Measurements from ENCODE around the gene FNBP1L. TPM values are rescaled to one million over a fixed set of nuclear protein-coding genes. Genes with fewer than 3 reads are reported as not detected.

Gene FNBP1L
- total RNA-seq, 2 experiments from 2014 or later, result 0.13 TPM

GRCh38 chr1:93576746-93577145, 128.8 kb downstream of the FNBP1L start:
- intact Hi-C loops (cut with micrococcal nuclease; ENCODE audit: unreplicated experiment), result no loop called here
- TF ChIP-seq CTCF (conservative IDR thresholded peaks at IDR 0.05; ENCODE audit: low read length) (no peak), EZH2phosphoT487 (IDR thresholded peaks at IDR 0.05; ENCODE audit: borderline replicate concordance, low read depth, low read length) (no peak)
- no peak overlapping the region for H3K27ac ChIP-seq (ENCODE audit: low read depth, low read length, poor library complexity, severe bottlenecking)
- no peaks in the 10 kb centered on the region for H3K4me1 ChIP-seq (ENCODE audit: insufficient read depth, low read length, poor library complexity, severe bottlenecking)
- no peak overlapping the region for H3K4me2 ChIP-seq (ENCODE audit: low read length)
- H3K4me3 ChIP-seq (ENCODE audit: low read depth, low read length, poor library complexity, severe bottlenecking), result no peak overlapping the region
- BruUV-seq (replicated peaks), result no TSS peak
- no peaks in the 10 kb centered on the region for H3K9me3 ChIP-seq (ENCODE audit: low read length)
- no peak for DNase-seq (ENCODE audit: low spot score)
- no peaks in the 10 kb centered on the region for H3K79me2 ChIP-seq (ENCODE audit: insufficient read depth, low read depth, low read length)
- peaks cover 44% of the 10 kb centered on the region; the same call in 1 of the 2 replicates for H3K36me3 ChIP-seq (ENCODE audit: insufficient read depth, low read length)
- CTCF ChIA-PET (ENCODE audit: unreplicated experiment), result no interaction called here
- no peaks in the 10 kb centered on the region for H3K9me2 ChIP-seq (ENCODE audit: insufficient read depth, low read length)
- no peaks in the 10 kb centered on the region for H4K20me1 ChIP-seq (ENCODE audit: insufficient read depth, low read length)
- H2AFZ ChIP-seq (ENCODE audit: low read length), result no peak overlapping the region
- POLR2A ChIA-PET, result interaction anchor here (0.6 kb wide), 2 partner anchors 11 to 1484 kb away, joined by 3 to 4 read pairs; no protein-coding TSS in a partner anchor

- POLR2A ChIA-PET, result no interaction called here
- CTCF ChIA-PET (ENCODE audit: unreplicated experiment), result no interaction called here
- H3K4me2 ChIP-seq (ENCODE audit: low read length), result no peak overlapping the region
- no peaks in the 10 kb centered on the region for H4K20me1 ChIP-seq (ENCODE audit: insufficient read depth, low read length)
- peaks cover 49% of the 10 kb centered on the region; the same call in 1 of the 2 replicates for H3K36me3 ChIP-seq (ENCODE audit: insufficient read depth, low read length)
- no peaks in the 10 kb centered on the region for H3K4me1 ChIP-seq (ENCODE audit: insufficient read depth, low read length, poor library complexity, severe bottlenecking)
- no peaks in the 10 kb centered on the region for H3K9me2 ChIP-seq (ENCODE audit: insufficient read depth, low read length)
- no peak overlapping the region for H3K4me3 ChIP-seq (ENCODE audit: low read depth, low read length, poor library complexity, severe bottlenecking)
- no peak overlapping the region for H3K27ac ChIP-seq (ENCODE audit: low read depth, low read length, poor library complexity, severe bottlenecking)
- no peaks in the 10 kb centered on the region for H3K79me2 ChIP-seq (ENCODE audit: insufficient read depth, low read depth, low read length)
- intact Hi-C loops (cut with micrococcal nuclease; ENCODE audit: unreplicated experiment), result no loop called here
- H2AFZ ChIP-seq (ENCODE audit: low read length), result no peak overlapping the region
- no peak for DNase-seq (ENCODE audit: low spot score)
- H3K9me3 ChIP-seq (ENCODE audit: low read length), result no peaks in the 10 kb centered on the region
- BruUV-seq (replicated peaks), result no TSS peak
- TF ChIP-seq EZH2phosphoT487 (IDR thresholded peaks at IDR 0.05; ENCODE audit: borderline replicate concordance, low read depth, low read length) (no peak), CTCF (conservative IDR thresholded peaks at IDR 0.05; ENCODE audit: low read length) (no peak)
These were observed 129.9 kb downstream of the FNBP1L start for GRCh38 chr1:93577536-93578432.

GRCh38 chr1:93578433-93578830, 130.5 kb downstream of the FNBP1L start:
- H2AFZ ChIP-seq (ENCODE audit: low read length), result no peak overlapping the region
- ChIA-PET CTCF (ENCODE audit: unreplicated experiment) (interaction anchor here (0.7 kb wide), 1 partner anchor 9 kb away, joined by 4 read pairs; no protein-coding TSS in a partner anchor), POLR2A (interaction anchor here (0.6 kb wide), 1 partner anchor 9 kb away, joined by 4 read pairs; no protein-coding TSS in a partner anchor)
- no peaks in the 10 kb centered on the region for H3K9me3 ChIP-seq (ENCODE audit: low read length)
- no peak overlapping the region for H3K4me3 ChIP-seq (ENCODE audit: low read depth, low read length, poor library complexity, severe bottlenecking)
- peaks cover 52% of the 10 kb centered on the region; the same call in 1 of the 2 replicates for H3K36me3 ChIP-seq (ENCODE audit: insufficient read depth, low read length)
- no TSS peak for BruUV-seq (replicated peaks)
- no peaks in the 10 kb centered on the region for H4K20me1 ChIP-seq (ENCODE audit: insufficient read depth, low read length)
- H3K27ac ChIP-seq (ENCODE audit: low read depth, low read length, poor library complexity, severe bottlenecking), result no peak overlapping the region
- H3K4me1 ChIP-seq (ENCODE audit: insufficient read depth, low read length, poor library complexity, severe bottlenecking), result no peaks in the 10 kb centered on the region
- H3K79me2 ChIP-seq (ENCODE audit: insufficient read depth, low read depth, low read length), result no peaks in the 10 kb centered on the region
- intact Hi-C loops (cut with micrococcal nuclease; ENCODE audit: unreplicated experiment), result no loop called here
- no peak overlapping the region for H3K4me2 ChIP-seq (ENCODE audit: low read length)
- DNase-seq (ENCODE audit: low spot score), result no peak
- no peaks in the 10 kb centered on the region for H3K9me2 ChIP-seq (ENCODE audit: insufficient read depth, low read length)
- TF ChIP-seq EZH2phosphoT487 (IDR thresholded peaks at IDR 0.05; ENCODE audit: borderline replicate concordance, low read depth, low read length) (no peak), CTCF (conservative IDR thresholded peaks at IDR 0.05; ENCODE audit: low read length) (no peak)

All from OCI-LY7 (cell line).